T-helper 2 cell (primary cell): ENCODE results near the gene FSTL4.

Experiments used
- DNase-seq, 5 experiments: peaks; one replicate each; pipeline versions ENCODE4 v3.0.0 to v3.0.0-alpha.2; 2012 to 2022

FSTL4 gene

DNA sequence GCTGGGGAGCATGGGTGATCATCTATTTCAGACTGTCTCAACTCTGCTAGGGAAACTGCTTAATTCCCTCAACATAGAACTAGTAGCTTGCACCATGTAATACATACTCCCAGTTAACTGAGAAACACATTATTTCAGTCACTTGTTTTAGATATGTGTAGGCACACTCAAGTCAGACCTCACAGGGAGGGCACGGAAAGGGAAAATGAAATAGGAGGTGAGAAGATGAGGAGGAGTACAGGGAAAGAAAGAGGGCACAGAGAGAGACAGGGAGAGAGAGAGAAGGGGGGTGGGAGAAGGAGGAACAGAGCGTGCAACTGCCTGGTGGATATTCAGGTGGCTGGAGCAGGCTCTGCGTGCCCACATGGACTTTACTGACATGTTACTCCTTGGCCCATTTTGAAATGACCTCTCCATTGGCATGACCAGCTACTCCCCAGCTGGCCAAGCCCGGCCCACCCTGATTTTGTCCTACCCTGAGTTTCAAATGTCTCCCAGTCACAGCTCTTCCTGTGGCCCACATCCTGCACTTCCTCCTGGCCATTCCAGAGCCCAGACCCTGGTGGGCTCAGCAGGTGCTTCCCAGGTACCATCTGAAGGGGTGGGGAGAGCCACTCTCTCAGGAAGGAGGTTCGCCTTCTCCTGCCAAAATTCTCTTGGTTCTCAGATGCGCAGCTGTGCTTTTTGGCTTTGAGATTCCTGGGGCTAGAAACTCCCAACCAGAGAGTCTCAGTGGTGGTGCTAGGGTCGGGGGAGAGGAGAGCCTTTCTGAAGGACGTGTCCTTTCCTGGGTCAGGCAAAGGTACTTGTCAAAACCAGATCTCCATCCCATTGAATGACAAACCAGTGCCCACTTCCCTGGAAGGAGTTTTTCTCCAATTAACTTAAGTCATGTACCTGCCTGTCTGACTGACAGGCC is 229.4 kb downstream of the FSTL4 start:
- no peak for DNase-seq

DNA sequence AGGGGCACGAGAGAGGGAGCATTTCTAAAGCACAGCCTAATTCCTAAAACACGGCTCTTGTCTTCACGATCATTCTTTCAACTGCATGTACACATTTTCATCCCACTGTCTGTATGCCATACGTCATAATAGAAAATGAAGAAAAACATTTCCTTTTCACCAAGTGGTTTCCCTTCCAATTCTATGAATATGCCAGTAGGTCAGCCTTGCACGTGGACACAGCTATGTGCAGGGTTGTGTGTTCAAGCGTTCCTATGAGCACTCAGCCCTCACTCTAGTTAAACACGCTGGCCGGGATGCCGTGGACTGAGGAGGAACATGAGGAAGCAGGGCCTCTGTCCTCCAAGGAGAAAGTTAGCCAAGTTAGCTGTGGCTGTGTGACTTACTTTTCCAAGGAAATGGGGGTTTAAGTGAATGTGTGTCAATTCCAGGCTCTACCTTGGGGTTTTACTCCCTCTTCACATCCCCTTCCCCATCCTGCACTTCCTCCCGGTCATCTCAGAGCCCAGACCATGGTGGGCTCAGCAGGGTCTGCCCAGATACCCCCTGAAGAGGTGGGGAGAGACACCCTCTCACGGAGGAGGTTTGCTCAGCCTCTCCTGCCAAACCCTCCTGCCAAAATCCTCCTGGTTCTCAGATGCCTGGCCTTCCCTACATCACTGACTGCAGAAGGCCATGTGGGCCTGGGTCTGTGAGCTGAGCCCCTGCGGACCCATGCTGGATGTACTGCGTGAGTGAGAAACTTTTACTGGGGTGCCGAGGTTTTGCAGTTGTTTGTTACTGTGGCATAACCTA is 230.6 kb downstream of the FSTL4 start:
- DNase-seq: no peak

DNA sequence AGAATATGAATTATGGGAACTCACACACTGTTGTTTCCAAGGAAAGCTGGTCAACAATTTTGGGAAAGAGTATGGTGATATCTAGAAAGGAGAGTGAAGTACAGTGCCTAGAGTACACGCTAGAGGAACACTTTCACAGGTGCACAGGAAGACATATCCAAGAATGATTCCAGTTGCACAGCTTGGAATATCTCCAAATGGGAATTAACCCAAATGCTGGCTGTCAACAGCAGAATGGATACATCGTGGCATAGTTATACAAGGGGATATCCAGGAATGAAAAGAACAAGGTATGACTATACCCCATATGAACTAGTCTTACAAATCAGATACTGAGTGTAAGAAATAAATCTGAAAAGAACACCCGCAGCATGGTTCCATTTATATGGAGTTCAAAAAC is 231.3 kb downstream of the FSTL4 start:
- DNase-seq: no peak

DNA sequence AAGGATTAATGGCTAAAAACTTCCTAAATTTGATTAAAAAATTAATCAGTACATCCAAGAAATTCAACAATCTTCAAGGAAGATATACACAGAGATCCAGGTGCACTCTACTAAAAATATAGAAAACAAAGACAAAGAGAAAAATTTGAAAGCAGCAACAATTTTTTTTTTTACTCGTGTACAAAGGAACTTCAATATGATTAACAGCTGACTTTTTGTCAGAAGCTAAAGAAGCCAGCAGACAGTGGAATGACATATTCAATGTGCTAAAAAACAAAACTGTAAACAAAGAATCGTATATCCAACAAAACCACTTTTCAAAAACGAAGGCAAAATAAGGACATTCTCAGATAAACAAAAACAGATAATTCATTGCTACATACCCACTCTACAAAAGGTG is 234.6 kb downstream of the FSTL4 start:
- DNase-seq: no peak

DNA sequence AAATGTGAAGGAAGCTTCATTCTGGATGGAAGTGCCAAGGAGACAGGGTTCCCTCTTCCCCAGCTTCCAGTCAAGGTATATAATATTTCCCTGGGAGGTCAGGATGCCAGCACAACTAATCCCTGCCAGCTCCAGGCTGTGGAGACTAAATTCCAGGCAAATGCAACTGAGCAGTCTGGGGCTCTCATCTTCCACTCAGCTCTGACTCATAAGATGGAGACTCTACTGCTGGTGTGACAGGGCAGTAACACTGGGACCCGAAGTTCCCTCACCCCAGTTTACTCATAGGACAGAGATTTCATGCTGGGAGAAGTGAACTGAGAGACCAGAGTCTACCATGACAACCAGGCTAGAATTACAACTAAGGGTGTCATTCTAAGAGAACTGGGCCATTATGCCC is 235.4 kb downstream of the FSTL4 start:
- DNase-seq: no peak

DNA sequence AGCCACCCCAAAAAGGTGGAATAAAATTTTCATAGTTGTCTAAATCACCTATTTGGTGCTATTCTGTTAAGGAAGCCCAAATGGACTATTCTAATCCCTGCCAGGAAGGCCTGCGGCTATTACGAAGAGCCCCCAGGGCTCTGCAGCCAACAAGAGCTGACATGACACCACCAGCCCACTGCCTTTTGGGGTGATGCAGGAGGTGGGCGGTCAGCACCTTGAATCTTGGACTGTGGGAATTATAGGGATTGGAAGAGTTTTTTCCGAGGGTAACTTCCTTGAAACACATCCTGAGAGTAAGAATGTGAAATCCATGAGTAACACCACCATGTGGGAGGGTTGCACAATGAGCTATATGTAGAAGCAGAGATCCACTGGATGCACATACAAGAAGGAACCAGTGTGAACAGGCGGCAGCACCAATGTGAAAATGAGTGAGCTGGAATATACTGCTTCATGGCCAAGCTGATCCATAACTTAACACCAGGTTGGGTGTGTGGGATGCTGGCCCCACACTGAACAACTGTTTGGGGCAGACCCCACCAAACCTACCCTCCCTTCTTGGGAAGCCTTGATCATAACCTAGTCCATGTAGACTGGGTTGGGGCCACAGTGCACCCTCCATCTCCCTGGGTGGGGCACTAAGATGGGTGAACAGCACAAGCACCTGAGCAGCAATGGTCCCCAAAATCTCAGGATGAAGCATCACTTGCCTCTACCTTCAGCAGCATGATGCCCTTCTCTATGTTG is 239.0 kb downstream of the FSTL4 start:
- DNase-seq: no peak

DNA sequence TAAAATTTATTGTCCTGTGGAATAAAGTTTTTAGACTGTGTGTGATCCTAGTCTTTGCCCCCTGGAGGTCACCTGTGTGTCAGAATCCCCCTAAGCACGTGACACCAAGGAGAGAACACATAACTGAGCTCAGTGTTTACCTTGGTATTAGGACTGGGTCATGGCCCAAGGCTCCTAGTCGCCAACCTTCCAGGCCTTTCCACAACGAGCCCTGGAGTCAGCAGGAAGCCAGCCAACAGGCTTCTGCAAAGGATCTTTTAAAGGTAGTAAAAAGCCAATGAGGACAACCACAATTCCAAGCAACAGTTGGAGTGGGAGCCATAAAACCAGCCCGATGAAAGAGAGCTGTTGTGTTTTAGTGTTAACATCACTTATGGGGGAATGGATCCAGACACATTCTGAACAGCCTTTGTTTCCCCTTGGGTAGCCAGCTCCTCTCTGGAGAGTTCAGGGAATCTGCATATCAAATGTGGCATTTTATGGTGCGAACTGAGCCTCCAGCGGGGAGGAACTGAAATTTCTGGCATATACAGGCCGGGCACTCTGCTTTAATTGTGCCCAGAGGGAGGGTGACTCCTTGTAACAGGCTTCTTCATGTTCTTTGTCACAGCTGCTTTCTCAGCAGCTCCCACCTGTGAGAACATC is 239.9 kb downstream of the FSTL4 start:
- no peak for DNase-seq

DNA sequence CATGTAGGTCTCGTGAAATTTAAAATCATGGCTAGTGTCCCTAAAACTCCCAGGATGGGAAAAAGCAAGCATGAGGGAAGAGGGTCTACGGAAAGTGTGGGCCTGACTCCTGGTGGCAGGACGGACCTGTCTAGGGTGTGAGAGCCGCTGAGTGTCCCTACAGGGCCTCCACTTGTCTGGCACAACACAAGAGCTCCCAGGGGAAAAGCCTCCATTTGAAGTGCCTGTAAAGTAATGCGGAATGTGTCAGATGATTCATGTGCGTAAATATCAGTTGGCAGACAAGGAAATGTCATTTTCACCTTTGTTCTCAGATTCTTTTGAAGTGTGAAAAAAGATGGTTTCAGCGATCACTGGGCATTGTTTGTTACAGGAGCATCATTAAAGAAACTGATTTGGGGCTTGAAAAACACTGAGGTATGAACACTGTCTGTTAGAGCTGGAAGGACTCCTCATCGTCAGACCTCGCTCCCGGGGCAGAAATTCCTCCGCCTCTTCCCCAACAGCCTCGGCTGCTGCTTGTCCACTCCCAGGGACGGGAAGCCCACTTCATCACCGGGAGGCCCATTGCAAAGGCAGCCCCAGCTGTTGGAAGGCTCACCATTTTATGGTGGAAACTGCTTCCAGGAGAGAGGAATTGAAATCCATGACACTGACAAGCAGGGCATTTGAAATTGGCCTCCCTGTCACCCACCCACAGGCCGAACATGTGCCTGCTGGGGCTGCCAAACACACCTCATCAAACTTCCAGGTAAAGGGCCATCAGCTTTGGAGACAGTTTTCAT is 240.8 kb downstream of the FSTL4 start:
- no peak for DNase-seq

DNA sequence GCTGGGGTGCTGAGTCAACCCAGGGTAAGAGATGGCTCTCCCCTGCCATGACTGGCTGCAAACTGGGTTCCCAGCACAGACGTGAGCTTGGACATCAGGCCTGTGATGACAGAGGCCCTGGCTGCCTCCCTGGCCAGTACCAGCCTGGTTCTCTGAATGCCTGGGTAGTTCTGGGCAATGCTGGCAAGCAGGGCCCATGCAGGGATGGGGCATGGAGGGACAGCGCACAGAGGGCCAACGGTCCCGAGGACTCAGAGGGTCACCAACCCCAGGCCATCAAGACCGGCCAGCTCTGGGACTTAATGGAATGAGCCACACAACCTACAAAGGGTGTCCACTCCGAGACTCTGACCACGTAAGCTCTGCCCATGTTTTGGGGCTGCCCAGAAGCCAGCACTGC is 241.4 kb downstream of the FSTL4 start:
- DNase-seq: no peak

DNA sequence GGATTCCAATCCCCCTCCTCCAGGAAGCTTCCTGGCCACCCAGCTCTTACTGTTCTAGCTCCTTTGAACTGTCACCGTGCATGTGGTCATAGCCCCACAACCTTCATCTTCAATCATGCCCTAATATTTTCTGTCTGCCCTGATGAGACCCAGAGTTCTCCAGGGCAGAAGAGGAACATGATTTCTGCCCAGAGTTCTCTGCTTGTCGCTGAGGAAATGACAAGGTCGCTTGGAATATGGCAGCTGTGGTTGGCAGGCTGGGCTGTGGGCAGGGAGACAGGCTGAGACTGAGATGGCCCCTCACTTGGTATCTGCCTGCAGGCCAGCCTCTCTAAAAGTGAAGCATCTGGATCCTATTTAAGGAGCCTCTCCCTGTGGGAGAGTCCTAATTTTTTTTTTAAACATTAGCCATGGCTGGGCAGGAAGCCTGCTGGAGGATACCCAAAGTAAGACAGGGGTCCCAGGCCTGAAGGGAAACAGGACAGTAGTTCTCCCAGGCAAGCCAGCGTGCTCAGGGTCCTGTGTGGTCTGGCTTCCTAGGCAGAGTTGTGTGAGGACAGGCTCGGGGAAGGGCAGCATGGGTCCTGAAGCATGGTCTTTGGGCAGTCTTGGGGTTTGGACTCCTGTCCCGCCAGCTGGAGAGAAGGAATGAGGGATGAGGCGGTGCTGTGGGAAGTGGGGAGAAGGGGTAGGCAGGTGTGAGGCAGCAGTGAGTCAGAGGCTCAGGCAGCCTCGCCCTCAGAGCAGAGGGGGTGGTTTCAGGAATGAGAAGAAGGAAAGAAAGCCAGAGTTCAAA is 242.1 kb downstream of the FSTL4 start:
- DNase-seq: no peak

DNA sequence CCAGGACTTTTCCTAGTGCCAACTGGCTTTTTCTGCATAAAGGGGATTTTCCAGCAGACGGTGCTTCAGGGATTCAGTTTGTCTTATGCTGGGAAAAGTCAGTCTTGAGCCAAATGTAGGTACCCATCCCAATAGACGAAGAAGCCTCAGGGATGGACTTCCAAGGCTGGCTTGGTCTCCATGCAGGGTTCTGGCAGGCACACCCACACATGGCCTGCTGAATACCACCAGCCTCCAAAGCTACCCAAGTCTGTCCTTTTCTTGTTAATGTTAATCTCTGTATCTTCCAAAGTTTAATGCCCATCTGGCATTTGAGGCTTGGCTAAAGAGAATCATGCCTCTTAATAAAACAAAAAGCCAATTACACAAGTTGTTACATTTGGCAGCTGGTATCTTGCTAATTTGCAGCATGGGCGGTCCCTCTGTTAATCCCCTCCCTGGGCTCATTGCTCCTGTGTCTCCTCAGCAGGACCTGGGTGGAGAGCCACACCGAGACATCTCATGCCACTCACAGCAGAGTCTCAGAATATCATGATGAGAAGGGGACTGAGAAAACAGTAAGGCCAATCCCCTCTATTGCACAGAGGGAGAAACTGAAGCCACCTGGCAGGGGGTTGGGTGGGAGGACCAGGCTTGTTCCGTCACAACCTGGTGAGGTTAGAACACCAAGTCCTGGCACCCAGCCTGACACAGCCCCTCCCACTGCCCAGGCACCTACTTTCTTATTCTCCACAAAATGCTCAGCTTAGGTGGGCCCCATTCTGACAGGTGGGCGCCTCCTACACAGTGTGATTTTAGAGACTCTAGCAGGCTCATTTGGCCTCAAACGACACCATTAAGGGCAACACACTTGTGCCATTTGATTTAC is 243.2 kb downstream of the FSTL4 start:
- no peak for DNase-seq

DNA sequence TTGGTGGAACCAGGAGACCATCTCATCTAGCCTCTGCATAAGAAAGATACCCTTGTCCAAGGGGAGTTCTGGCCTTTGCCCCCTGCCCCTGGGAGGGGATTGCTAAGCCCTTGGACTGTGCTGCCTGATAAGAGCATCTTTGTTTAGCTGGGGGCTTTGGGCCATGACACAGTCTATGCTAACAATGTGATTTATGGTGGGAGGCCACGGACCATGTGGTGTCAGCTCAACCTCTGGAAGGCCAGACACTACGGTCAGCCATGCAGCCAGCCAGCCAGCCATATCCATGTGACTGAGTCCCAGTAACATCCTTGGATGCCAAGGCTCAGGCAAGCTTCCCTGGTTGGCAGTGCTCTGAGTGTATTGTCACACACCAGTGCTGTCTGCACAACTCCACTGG is 244.4 kb downstream of the FSTL4 start:
- DNase-seq: no peak

DNA sequence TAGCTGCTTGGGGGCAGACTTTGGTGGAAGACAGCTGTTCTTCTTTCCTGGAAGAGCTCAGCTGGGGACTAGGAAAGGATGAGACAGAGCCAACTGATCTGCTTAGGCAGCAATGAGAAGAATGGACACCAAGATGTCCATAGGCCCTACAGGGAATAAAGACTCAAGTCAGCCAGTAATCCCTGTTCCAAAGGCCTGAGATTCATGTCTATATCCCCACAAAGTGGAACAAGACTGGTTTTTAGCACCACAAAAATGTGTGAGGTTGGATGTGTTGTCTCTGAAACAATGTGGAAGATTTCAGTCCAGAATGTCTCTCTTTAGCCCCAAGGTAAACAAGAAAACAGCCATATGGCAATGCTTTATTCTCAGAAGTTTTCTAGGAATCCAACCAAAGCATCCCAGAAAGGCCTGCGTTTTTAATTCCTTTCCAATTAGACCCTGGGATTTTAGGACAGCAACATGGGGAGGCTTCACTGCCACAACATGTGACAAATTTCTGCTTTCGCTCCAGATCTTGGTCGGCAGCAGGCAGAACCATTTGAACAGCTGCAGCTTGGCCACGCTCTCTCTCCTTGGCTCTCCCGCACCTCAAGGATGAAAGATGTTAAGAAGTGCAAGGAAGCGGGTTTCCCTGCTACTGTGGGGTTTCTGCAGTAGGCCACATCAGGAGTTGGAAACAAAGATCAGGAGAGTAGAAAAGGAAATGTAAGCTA is 245.1 kb downstream of the FSTL4 start:
- DNase-seq: no peak

DNA sequence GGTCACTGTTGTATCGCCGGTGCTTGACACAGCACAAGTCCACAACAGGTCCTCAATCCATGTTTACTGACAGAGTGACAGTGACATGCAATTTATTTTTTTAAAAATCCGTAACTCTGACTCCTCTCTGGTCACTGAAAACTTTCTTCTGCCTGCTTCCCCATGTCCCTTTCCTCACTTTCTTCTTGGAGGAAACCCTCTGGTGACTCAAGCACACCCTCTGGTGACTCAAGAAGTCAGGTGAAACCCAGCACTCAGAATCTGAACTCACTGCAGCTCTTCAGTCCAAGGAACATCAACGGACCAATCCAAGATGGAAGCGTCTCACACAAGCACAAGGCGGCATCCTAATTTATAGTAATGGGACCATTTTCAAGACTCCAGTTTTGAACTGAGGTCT is 245.9 kb downstream of the FSTL4 start:
- no peak for DNase-seq

DNA sequence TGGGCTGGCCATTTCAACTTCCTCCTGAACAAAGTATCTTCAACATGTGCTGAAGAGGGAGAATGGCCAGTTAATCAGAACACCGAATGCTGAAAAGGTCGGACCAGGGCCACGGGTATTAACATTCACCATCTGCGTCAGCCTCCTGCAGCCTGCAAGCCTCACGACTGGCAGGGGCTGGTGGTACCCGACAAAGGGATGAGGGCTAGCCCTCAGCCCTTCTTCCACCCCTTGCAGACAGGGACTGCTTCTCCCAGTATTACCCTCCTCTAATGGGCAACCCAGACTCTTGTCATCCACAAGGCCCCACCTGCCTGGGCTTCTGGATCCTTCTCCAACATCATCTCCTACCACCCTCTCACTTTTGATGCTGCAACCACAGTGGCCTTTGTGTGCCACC is 246.6 kb downstream of the FSTL4 start:
- no peak for DNase-seq

DNA sequence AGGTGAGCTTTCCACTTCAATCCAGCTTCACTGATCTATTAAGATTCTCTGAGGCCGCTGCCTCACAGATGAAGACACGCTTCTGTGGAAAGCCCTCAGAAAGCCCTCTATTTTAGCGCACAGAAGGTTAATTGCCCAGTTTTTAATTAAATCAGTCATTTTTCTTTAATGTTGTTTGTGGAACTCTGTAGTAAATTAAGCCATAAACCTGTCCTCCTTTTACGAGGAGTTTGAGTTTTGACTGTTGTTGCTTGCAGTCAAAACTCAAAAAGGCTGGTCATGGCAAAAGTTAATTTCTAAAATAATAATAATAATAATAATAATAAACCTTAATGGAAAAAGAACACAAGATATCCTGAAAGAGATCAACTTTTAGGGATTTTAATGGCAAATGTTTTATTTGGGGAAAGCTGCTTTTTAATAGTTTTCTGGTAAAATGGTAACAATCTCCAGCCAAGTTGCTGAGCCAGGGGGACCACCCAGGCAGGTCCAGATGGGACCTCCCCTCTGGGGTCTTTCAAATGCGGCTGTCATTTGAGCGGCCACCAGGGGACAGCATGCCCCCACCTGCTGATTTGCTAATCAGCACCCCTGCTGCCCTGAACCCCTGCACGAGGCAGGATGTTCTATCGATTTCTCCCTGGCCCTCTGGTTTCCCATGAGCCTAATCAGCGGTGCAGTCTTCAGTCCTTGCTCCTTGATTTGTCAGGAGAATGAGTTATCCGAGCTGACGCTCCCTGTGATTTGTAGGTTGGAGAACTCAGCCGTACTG is 247.2 kb downstream of the FSTL4 start:
- peak in 1 of 5 experiments; percentile 8 for DNase-seq

DNA sequence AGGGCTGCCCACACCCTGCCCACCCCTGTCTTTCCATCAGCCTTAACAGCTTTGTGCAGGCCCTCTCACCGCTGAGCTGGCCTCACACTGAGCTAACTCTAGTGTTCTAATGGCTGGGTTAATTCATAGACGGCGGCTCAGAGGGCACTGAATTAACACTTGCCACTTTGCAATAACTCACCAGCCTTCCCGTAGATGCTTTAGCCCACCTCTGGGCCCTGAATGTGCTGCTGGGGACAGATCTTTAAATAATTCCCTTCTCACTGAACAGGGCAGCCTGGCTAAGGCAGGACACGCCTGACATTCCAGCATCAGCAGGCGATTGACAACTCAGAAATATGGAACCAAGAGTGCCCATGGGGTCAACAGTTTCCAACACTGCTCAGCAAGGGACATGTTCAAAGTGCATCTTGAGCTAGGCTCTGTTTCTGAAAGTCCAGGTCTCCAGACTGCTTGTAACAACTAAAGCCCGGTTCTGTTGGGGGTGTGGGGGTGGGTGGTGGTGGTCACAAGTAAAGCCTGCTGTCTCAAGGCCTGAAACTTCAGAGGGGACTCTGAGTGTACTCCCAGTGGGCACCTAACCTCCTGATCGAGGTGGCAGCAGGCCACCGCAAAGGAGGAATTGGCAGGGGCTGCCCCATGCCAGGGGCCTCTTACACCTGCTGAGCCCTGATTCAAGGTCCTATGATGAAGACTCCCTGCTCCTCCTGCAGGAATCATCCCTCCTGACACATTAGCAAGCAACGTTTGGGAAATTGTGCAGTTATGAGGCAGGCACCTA is 248.3 kb downstream of the FSTL4 start:
- no peak for DNase-seq

DNA sequence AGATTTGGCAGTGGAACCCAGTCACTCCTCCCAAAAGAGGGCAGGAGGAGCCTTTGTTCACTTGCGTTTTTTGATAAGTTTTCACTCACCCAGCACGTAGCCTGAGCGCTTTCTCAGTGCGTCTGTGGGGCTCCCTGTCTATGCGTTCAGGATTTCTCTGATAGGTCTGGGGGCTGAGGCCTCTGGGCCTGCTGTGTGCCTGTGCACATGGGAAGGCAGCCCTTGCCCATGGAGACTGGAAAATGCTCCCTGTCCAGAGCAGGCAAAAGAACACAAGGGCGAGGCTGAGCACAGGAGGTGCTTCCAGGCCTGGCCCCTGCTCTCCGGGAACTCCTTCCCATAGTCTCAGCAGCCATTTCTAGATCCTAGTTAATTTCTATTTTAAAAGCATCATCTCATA is 249.9 kb downstream of the FSTL4 start:
- DNase-seq: no peak
